Measurements from ENCODE around the gene CCDC158.
A peak's percentile ranks its signal among the peaks of the same experiment; 100 is the strongest.
"Not testable (repeated sequence)": the region's sequence is repeated elsewhere in the genome, so short reads cannot be mapped to it uniquely, and the experiment has no call there.

Gene CCDC158

DNA sequence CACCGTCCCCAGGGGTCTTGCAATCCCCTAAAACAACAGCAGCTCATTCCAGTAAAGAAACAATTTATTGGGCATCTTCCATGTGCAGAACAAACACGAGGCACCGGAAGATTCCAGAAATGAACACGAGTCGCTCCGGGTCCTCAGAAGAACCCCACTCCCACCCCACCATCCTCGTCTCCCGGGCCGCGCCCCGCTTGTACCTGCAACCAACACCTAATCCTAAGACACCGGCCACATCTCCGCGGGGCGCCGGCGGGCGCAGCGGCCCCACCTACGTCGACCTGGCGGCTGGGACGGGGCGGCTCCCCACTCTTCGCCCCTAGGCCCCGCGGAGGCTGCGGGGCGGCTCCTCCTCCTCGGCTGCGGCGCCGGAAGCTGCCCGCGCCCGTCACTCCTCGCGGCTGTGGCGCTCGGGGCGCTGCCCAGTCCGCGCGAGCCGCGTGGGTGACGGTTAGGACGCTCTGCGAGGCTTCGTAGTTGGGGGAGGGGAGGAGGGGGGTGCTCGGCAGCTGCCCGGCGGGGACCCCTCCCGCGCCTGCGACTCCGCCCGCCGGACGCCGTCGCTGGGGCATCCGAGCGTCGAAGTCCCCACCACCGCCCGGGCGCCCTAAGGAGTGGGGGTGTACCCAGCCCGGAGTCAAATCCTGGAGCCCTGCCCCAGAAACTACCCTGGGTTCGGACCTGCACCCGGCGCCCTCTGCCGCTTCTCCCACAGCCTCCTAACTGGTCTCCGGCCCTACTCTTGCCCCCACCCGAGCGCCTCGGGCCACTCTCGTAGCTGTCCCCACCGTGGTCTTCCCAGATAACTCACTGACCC lies at the start of gene CCDC158:
TSS of gene CCDC158 (minus strand) at position 380 of the 820 bp plus-strand sequence. CDS start 17,934 bp downstream, outside the sequence.
- DNase-seq: no peak

DNA sequence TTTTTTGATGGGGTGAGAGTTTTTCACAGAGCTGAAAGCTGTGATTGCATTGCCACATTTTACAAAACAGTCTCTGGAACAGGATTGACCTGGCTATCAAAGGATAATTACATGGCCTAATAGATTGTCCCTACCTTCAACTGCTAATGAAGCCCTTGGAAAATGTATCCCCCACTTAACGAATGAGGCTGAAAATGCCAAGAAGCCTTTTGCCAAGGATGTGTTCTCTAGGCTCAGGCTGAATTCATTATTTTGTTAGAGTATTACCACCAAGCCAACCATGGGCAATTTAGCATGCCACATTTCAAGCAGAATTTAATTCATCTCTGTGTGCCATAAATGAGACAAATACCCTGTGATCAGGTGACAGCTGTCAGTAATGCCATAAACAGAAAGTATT lies 49.6 kb upstream of the CCDC158 start:
- DNase-seq: no peak

DNA sequence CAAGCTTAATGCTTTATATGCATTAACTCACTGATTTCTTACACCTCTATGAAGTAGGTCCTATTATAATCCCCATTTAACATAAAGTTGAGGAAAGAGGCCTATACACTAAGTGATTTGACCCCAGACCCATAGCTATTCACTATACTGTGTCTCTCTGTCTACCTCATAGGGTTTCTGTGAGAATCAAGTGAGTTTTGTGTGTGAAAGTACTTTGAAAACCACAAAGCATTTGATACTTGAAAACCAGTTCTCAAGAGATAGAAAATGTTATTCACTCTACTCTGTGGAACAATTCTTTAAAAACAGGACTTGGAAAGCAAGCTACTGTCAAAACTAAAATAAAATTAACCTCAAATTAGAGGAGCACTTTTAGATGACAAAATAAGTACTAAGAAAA lies 49.1 kb upstream of the CCDC158 start:
- DNase-seq: no peak

DNA sequence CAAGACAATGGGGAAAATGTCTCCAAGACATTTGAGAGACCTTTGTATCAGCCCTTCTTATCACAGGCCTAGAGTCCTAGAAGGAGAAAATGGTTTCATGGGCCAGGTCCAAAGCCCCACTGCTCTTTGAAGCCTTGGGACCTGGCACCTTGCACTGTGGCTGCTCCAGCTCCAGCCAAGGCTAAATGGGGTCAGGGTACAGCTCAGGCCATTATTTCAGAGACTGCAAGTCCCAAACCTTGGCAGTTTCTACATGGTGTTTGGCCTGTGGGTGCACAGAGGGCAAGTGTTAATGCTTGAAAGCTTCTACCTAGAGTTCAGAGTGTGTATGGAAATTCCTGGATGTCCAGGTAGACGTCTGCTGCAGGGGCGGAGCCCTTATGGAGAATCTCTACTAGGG lies 42.6 kb upstream of the CCDC158 start:
- DNase-seq: no peak

DNA sequence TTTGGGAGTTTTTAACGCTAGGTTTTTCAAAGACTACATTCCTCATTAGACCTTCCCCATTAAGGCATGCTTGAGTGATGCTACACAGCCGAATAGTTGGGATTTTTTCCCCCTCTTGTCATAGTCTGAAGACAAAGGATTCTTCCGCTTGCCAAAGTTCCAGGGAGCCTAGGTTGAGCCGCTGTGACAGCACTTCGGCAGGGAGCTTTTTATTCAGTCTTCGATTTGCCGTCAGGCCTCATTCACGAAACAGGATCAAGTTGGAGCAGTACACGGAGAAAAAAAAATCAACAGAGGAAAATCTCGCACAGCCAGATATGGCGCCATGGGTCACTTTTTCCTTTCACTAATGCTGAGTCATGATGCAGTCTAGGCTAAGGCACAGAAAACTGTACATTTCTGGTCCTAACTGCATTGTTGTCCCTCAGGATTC lies 38.4 kb upstream of the CCDC158 start:
- DNase-seq: no peak

DNA sequence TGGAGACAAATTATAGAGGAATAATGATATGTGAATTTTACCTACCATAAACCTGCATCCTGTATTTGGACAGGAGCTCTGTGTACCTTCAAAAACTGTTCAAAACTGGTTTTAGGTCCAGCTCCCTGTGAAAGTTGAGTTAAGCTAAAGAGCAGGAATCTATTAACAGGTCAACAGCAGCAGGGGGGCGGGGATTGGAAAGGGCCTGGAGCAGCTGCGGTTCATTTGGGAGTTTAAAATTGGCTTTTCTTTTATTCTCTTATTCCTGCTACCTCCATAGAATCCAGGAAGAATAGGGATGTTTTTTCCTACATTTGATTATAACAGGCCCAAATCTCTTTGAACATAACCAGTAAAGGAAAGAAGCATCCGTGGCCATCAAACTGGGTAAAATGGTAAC lies 37.9 kb upstream of the CCDC158 start:
- DNase-seq: no peak

DNA sequence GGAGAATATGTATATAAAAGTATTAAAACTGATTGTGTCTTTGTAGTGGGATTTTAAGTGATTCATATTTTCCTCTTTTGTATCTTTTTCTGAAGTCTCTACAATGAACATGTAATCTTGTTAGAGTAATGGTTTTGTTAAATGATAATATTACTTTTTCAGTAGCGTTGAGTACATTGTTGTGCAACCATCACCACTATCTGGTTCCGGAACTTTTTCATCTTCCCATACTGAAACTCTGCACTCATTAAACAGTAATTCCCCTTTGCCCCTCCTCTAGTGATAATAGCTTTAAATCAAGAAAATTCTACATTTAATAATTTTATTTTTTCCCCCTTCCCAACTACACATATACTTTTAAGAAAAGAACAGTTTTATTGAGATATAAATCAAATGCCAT lies 37.4 kb upstream of the CCDC158 start:
- no peak for DNase-seq

DNA sequence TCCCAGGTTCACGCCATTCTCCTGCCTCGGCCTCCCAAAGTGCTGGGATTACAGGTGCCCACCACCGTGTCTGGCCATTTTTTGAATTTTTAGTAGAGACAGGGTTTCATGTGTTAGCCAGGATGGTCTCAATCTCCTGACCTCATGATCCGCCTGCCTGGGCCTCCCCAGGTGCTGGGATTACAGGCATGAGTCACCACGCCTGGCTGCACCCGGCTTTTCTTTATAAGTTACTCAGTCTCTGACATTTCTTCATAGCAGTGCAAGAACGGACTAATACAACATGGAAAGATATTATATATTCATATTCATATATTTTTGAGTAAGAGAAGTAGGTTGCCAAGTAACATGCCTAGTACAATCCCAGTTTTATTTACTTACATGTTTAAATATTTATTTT lies 36.9 kb upstream of the CCDC158 start:
- no peak for DNase-seq

DNA sequence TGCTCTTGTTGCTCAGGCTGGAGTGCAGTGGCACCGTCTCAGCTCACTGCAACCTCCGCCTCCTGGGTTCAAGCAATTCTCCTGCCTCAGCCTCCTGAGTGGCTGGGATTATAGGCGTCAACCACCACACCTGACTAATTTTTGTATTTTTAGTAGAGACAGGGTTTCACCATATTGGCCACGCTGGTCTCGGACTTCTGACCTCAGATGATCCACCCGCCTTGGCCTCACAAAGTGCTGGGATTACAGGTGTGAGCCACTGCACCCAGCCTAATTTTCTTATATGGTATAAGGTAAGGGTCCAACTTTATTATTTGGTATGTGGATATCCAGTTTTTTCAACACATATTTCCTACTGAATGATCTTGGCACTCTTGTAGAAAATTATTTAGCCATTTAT lies 33.1 kb upstream of the CCDC158 start:
- DNase-seq: not testable (repeated sequence)

DNA sequence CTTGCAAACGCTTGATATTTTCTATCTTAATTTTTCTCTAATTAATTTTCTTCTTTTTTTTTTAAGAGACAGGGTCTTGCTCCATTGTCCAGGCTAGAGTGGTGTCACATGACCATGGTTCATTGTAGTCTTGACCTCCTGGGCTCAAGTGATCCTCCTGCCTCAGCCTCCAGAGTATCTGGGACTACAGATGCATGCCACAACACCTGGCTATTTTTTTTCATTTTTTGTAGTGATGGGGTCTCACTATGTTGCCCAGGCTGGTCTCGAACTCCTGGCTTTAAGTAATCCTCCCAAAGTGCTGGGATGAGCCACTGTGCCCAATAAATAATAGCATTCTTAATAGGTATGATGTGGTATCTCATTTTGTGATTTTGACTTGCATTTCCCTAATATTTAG lies 32.3 kb upstream of the CCDC158 start:
- no peak for DNase-seq

DNA sequence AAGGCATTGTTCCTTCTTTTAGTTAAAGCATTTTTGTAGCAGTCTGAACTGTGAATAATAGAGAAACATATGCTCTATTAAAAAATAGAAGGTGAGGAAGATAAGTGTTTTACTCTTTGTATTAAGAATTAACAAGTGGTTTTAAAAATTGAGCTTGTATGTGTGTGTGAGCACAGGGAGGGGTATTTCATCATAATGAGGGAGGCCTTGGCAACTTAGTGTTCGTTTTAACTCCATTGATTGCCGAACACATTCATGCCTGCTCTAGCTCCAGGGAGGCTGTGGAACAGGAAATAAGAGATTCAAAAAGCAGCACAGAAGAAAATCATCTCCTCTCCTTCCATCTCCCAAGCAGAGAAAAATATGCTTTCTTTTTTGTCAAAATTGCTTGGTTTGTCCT lies 28.9 kb upstream of the CCDC158 start:
- DNase-seq: no peak

DNA sequence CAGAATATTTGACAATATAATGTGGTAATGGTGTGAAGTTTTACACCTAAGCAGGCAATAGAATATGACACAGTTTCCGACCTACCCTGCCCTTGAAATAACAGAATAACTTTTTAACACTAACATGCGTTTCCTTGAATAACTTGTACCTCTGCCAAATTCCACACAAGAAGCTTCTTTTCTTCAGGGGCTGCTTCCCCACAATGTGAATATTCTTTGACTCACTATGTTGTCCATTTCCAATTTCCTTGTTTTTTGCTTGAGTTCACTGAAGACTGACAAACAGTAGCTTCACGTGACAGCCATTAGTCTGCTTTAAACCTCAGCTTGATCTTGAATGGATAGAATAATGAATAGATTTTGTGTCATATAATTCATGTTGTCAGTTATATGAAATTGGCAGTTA lies 28.4 kb upstream of the CCDC158 start:
- DNase-seq: no peak

DNA sequence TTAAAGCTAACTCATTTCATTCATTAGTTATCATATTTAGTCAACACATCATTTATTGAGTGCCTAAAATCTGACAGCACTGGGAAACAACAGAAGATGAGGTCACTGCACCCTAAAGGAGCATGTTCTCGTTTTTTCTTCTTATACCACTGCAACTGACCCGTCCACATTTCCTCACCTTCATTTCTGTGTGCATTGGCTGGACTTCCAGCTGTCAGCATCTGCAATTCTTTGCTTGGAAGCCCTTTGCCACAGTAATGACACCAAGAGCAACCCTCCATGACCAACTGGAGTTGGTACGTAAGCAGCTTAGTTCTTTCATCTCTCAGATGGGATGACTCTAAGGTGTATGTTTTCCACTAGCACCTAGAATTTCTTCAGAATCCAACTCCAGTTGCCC lies 27.3 kb upstream of the CCDC158 start:
- no peak for DNase-seq

DNA sequence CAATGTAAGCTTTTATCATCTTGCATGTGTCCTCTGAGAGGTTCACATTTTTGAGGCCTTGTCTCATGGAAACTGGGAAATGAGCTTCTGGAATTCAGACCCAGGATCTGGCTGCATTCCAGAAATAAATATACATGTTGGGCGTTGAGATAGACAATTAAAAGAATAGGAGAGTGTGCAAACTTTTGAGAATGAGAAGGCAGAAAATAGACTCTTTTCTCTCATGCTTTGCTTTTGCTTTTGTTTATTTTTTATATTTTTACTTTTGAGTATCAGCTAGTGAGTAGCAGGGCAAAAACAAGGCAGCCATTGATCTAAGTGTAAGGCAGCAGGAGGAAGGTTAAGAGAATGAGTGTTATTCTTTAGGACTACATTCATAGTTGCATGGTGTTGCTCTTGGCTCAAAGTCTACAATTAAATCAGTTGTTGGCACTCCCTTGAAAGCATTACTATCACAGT lies 26.5 kb upstream of the CCDC158 start:
- no peak for DNase-seq

DNA sequence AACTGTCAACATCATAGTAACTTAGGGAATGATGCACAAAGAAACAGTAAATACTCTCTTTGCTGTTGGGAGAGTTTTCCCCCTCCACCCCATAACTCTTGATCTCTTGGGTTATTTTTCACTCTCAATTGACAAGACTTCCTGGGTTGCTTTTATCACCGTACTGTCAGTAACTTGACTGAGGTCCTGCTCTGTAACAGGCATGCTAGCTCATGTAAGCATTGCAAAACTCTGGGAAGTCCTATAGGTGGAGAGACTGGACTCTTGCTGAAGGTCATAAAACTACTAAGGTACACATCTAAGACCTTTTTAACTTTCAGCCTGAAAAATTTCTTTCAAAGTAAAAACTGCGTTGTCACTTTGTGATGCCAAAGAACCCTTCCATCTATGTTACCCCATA lies 25.0 kb upstream of the CCDC158 start:
- DNase-seq: no peak

DNA sequence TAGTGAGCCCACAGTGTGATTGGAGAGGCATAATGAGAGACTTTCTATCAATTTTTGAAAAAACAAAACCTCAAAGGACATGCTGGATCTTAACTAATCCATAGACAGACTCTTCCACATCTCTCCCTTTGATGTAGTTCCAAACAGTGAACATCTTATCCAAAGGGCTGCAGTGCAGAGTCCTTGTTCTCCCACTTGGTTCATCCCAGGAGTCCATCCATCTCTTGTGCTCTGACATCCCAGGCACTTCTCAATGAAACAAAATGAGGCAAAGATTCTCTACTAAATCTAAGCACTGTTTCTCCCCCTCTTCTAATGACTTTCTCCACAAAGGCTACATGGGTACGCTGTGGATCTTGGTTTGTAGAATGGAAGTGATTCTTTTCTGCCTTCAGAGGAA lies 22.4 kb upstream of the CCDC158 start:
- no peak for DNase-seq

DNA sequence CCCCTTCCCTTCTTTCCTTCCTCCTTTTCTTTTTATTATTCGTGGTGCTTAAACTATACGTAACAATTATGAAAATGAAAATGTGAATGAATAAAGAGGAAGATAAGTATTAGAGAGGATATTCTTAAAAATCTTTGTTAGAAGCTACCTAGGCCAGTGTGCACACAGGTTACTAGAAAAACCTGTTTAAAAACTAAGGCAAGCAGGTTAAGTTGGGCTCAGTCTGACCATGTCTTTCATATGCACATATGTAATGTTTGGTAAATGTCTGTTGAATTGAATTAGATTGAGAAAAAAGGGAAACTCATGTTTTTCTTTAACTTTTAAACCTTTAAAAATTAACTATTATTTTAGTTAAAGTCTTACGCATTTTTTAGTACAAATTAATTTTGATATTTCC lies 21.9 kb upstream of the CCDC158 start:
- DNase-seq: no peak

DNA sequence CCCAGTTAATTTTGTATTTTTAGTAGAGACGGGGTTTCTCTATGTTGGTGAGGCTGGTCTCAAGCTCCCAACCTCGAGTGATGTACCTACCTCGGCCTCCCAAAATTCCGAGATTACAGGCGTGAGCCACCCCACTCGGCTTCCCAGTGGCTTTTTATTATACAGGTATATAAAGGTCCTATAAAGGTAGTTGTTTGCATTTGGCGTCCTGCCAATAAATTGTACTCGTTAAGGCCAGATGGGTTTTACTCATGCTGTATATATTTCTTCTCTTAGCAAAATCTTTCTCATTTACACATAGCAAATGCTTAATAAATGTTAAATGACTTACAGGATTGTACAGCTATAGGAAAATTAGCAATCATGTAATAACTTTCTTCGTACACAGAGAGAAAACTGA lies 20.9 kb upstream of the CCDC158 start:
- no peak for DNase-seq

DNA sequence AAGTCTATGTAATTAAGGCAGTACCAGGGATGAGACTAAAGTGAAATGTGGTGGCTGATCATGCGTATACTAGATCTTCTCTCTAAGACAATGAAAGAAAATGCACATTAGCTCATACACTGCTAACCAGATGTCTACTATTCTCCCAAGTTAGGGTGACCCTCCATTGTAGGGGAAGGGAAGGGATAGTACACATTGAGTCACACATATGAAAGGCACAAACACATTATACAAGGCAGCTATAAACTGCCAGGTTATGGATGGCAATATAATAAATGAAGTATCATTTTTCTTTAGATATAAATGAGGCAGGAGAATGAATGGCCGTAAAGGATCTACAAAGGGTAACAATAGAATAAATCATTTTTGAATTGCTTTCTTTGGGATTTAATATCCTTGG lies 18.6 kb upstream of the CCDC158 start:
- no peak for DNase-seq

DNA sequence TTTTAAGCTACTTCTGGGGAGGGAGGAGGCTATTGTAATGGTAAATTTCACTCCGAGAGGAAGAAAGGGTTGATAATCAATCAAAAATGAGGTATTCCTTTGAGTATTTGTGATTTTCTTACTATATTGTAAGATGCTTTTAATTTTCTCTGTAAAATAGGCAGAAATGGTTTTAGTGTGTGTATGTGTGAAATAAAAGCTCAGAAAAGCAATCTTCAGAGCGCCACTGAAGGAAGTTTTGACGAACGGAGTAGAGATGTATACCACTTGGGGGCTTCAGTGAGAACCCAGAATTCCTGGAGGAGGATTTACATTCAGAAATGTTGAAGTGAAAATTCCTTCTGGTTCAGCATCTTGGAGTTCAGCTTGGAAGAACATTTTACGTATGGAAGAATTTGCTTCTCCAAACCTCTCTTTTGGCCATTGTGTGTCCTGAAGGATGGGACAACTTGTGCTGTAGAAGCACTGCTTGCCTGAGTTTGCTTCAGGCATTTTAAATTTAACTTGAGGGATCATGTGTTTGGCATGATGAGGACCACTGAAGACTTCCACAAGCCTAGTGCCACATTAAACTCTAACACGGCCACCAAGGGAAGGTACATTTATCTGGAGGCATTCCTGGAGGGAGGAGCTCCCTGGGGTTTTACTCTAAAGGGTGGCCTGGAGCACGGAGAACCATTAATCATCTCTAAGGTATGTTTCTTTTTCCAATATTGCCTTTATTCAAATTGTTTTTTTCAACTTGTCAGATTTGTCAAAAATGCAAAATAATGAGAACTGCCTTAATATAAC lies 14.8 kb upstream of the CCDC158 start:
- DNase-seq: no peak

DNA sequence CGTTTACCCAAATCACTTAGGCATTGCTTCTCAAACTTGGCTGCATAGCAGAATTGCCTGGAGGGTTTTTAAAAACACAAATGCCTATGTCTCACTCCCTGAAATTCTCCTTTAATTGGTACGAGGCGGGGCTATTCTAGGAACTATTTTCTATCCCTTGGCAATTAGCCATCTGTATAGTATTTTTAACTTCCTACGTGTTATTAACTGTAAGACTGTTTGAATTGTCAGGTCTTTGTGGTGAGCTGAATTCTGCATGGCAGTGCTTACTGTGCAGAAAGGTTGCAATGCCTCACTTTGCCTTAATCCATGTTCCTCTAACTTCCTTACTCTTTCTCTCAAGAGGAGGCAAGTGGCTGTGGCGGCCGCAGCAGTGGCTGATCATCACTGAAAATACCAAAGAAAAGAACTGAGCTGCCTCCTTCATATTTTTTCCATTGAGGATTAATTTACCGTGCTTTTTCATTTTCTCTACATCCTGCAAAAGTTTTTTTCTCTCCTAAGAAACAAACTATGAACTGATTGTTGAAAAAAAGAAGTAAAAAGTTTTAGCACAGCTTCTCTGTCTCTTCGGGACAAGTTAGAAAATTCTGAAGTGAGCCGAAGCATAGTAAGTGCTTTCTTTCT lies 14.1 kb upstream of the CCDC158 start, which contains the start of gene SHROOM3:
TSS of gene SHROOM3 (plus strand) at position 329 of the 627 bp plus-strand sequence. CDS start 824 bp downstream, outside the sequence.
- DNase-seq: no peak

DNA sequence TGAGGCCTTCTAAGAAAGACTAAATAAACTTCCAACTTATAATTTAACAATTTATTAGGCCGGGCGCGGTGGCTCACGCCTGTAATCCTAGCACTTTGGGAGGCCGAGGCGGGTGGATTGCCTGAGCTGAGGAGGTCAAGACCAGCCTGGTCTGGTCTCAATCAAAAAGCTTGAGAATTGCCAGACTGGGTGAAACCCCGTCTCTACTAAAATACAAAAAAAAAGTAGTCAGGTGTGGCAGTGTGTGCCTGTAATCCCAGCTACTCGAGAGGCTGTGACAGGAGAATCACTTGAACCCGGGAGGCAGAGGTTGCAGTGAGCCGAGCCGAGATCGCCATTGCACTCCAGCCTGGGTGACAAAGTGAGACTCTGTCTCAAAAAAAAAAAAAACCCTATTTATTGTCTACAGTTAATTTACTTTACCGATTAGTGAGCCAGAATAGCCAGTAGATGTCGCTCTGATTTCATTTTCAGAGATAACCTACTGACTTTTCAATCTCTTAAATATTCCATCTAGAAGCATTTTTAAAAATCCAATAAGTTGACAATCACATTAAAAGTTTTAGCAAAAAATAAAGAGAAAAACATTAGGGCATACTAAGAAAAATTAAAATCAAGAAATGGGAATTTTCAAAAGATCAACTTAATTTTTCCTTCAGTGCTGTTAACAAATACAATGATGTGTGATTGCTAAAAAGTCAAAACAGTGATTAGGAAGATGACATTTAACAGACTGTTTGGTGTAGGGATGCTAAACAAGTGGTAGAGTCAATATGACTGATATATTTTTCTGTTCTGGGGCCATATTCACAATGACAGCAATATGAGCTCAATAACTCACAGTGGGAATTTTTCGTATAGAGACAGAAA lies 9.8 kb upstream of the CCDC158 start:
- peak; percentile 44 for DNase-seq

DNA sequence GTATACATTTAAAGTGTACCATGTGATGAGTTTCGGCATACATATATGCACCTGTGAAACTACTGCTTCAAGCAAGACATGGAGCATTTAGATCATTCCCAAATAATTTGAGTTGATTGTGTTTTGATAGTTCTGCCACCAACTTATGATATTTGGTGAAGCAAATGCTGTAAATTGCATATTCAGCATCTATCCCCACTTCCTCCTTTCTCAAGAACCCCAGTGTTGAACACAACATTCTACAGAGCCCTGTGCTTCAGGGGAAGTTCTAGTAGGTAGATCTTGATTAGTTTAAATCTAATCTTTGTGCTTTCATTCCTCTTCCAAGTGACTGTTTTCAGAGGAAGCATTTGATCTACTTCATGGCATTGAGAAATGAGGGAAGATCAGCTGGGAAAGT lies 8.7 kb upstream of the CCDC158 start:
- no peak for DNase-seq
